NCI-H526 (cell line): ENCODE results near the gene BRD2.
"Not testable (repeated sequence)": the region's sequence is repeated elsewhere in the genome, so short reads cannot be mapped to it uniquely, and the experiment has no call there.

Experiments
- DNase-seq, 2 experiments: peaks; one replicate each; lab custom pipeline; 2025; lab: John Stamatoyannopoulos, UW

BRD2 gene

GRCh38 chr6:32968093-32968866, at the start of gene BRD2:
Gene BRD2 (plus strand): TSS chr6:32968594. CDS start chr6:32972899, 4,305 bp downstream.
- peak; percentile 93 to 98 for DNase-seq

GRCh38 chr6:32920715-32921114, 47.7 kb upstream of the BRD2 start:
- no peak for DNase-seq

- no peak for DNase-seq
These were observed 46.3 kb upstream of the BRD2 start for GRCh38 chr6:32922083-32922482.

- no peak for DNase-seq
These were observed 37.2 kb upstream of the BRD2 start for GRCh38 chr6:32931211-32931610.

GRCh38 chr6:32932132-32932868, 36.1 kb upstream of the BRD2 start:
- DNase-seq = no peak

GRCh38 chr6:32933661-32934085, 34.7 kb upstream of the BRD2 start:
- DNase-seq = peak; percentile 43 to 77

GRCh38 chr6:32935551-32936238, 32.7 kb upstream of the BRD2 start:
- DNase-seq = no peak

GRCh38 chr6:32936239-32937152, 31.9 kb upstream of the BRD2 start:
- DNase-seq = no peak

- no peak for DNase-seq
These were observed 31.2 kb upstream of the BRD2 start for GRCh38 chr6:32937230-32937633.

GRCh38 chr6:32938494-32938893, 29.9 kb upstream of the BRD2 start:
- no peak for DNase-seq

GRCh38 chr6:32940656-32941213, 27.7 kb upstream of the BRD2 start, which contains the start of gene HLA-DMB:
Gene HLA-DMB (minus strand): TSS chr6:32941028. CDS start chr6:32940807, 221 bp downstream.
- DNase-seq = peak; percentile 79 to 88

GRCh38 chr6:32941214-32941768, 27.1 kb upstream of the BRD2 start:
- peak; percentile 39 to 55 for DNase-seq

- DNase-seq = not testable (repeated sequence)
These were observed 25.8 kb upstream of the BRD2 start for GRCh38 chr6:32942555-32943123.

GRCh38 chr6:32943864-32944649, 24.3 kb upstream of the BRD2 start:
- no peak for DNase-seq

- no peak for DNase-seq
These were observed 23.2 kb upstream of the BRD2 start for GRCh38 chr6:32945108-32945760.

GRCh38 chr6:32945953-32946352, 22.4 kb upstream of the BRD2 start:
- DNase-seq = no peak

GRCh38 chr6:32946893-32947292, 21.5 kb upstream of the BRD2 start:
- no peak for DNase-seq

GRCh38 chr6:32947552-32948465, 20.6 kb upstream of the BRD2 start:
- peak; percentile 67 to 82 for DNase-seq
